Glutamatergic neuron (in vitro differentiated cells): Measurements from ENCODE around the gene KLHL17. TPM values are rescaled to one million over a fixed set of nuclear protein-coding genes. Genes with fewer than 3 reads are reported as not detected.

Experiments
- DNase-seq: peaks from one replicate; pipeline ENCODE4 v3.0.0; 2022
- H3K27ac Mint-ChIP-seq: one replicate; pipeline ENCODE4 v1.8.0; 2020; ENCODE audit warnings: mild to moderate bottlenecking, mixed read lengths, inconsistent platforms; ENCODE audit not compliant: unreplicated experiment
- H3K27me3 Mint-ChIP-seq: one replicate; pipeline ENCODE4 v1.8.0; 2020; ENCODE audit warnings: mild to moderate bottlenecking, moderate library complexity, mixed read lengths, inconsistent platforms; ENCODE audit not compliant: unreplicated experiment
- H3K36me3 Mint-ChIP-seq: one replicate; pipeline ENCODE4 v1.8.0; 2020; ENCODE audit warnings: mild to moderate bottlenecking, mixed read lengths, inconsistent platforms; ENCODE audit not compliant: unreplicated experiment
- H3K4me1 Mint-ChIP-seq: one replicate; pipeline ENCODE4 v1.8.0; 2020; ENCODE audit warnings: mild to moderate bottlenecking, low read depth, mixed read lengths, inconsistent platforms; ENCODE audit not compliant: unreplicated experiment
- H3K4me3 Mint-ChIP-seq: one replicate; pipeline ENCODE4 v1.8.0; 2020; ENCODE audit warnings: mild to moderate bottlenecking, mixed read lengths, inconsistent platforms; ENCODE audit not compliant: unreplicated experiment
- H3K9me3 Mint-ChIP-seq: one replicate; pipeline ENCODE4 v1.8.0; 2020; ENCODE audit warnings: mild to moderate bottlenecking, moderate library complexity, mixed read lengths, inconsistent platforms; ENCODE audit not compliant: unreplicated experiment
- total RNA-seq: library from RNA; stranded (reverse); fragmentation: NEBNext Ultra II Directional; extraction: Animal tissue kit (Norgen Biotek cat#: 25700); gene quantifications from one replicate; pipeline ENCODE4 v1.2.1, GENCODE V29; 2021; ENCODE audit not compliant: unreplicated experiment
- TF ChIP-seq, protein P1 (sequence below): fragments of 200-600 bp; sonication (generic); IDR thresholded peaks from one replicate; pipeline ENCODE4 v1.5.0; 2021; ENCODE audit not compliant: partially characterized antibody, unreplicated experiment

The KLHL17 gene
- total RNA-seq, 1 donor from 2014 or later, result 103 TPM

DNA sequence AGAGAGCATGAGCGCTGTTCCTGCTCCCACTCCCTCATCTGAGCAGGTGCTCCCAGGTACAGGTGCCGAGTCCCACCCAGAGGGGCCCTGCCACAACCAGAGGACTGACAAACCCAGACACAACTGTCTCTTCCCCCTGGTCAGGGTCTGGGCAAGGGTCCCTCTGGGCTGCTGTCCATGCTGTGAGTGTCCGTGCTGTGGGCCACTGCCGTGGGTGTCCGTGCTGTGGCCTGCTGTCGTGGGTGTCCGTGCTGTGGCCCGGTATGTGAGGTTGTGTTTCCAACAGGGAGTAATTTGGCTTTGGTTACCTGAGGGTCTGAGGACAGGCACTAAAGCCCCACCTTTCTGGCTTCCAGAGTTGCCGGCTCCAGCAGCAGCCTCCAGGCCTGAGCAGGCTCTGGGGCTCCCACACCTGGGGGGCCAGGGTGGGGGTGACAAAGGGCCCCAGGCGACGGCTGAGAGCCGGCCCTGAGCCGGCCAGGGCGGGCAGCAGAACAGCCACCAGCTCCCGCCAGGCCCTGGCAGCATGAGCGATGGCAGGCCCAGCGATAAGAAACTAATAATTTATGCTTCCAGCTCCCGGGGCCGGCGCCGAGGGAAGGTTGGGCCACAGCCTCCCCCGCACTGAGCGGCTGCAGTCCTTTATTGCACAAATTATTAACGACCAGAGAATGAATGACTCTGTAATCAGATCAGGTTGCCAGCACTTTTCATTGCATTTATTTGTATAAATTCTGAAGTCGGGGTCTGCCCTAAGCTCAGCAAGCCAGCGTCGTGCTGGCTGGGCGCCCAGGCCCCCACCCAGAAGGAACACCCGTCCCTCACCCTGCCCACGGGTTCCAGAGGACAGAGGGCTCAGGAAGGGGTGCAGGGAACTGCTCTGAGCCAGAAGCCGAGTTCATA is 44.0 kb upstream of the KLHL17 start:
- Mint-ChIP-seq H3K4me3 (no peak overlapping the region), H3K27me3 (peaks cover 20% of the 10 kb centered on the region), H3K27ac (no peak overlapping the region), H3K4me1 (peaks cover 18% of the 10 kb centered on the region), H3K36me3 (peaks cover 6% of the 10 kb centered on the region), H3K9me3 (peaks cover 16% of the 10 kb centered on the region)
- TF ChIP-seq, protein P1, sequence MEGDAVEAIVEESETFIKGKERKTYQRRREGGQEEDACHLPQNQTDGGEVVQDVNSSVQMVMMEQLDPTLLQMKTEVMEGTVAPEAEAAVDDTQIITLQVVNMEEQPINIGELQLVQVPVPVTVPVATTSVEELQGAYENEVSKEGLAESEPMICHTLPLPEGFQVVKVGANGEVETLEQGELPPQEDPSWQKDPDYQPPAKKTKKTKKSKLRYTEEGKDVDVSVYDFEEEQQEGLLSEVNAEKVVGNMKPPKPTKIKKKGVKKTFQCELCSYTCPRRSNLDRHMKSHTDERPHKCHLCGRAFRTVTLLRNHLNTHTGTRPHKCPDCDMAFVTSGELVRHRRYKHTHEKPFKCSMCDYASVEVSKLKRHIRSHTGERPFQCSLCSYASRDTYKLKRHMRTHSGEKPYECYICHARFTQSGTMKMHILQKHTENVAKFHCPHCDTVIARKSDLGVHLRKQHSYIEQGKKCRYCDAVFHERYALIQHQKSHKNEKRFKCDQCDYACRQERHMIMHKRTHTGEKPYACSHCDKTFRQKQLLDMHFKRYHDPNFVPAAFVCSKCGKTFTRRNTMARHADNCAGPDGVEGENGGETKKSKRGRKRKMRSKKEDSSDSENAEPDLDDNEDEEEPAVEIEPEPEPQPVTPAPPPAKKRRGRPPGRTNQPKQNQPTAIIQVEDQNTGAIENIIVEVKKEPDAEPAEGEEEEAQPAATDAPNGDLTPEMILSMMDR, result no peak
- DNase-seq, result peak; percentile 22

DNA sequence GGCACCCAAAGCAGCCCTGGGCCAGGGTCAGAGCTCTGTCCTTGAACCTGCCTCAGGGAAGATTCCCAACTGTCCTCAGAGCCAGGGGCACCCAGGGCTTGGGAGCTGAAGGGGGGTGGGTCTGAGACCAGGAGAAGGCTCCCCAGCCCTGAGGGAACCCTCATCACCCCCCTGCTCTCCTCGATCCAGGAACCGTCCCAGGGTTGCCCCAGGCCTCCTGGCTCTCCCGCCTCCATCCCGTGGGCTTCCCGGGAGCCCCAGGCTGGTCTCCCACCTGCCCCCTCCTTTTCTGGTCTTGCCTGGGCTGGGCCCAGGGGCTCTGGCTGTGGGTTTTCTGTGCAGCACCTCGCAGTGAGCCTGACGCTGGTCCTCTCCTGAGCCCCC is 43.3 kb upstream of the KLHL17 start:
- H3K36me3 Mint-ChIP-seq, result peaks cover 7% of the 10 kb centered on the region
- no peak overlapping the region for H3K4me3 Mint-ChIP-seq
- H3K9me3 Mint-ChIP-seq, result peaks cover 18% of the 10 kb centered on the region
- H3K27me3 Mint-ChIP-seq, result peaks cover 21% of the 10 kb centered on the region
- peak; percentile 23 for DNase-seq
- H3K27ac Mint-ChIP-seq, result no peak overlapping the region
- TF ChIP-seq, protein P1, result no peak
- H3K4me1 Mint-ChIP-seq, result peaks cover 19% of the 10 kb centered on the region

DNA sequence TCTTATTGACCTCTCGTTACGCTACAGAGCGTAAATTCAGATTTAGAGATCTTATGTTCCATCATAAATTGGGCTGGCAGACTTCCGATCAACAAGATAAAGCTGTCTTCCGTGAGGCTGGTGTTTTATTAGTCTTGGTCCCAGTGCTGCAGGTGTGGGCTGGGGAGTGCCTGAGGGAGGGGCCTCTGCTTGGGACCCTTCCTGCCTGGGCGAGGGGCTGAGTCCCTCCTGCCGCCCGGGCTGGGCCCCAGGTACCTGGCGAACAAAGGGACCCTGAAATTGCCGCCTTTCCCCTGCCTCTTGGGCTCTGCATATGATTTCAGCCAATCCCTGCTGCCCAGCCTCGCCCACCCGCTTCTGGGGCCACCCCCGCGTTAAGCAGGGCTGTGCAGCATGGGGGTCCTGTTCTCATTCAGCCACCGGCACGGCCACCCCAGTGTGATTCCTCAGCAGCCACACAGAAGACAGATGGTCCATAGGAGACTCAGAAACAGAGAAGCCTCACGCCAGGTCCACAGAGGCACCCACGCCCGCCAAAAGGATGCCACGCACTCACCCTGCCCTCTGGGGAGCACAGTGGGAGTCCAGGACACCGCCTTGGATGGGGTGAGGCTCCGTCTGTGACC is 42.8 kb upstream of the KLHL17 start:
- peaks cover 17% of the 10 kb centered on the region for H3K9me3 Mint-ChIP-seq
- peak; percentile 13 for DNase-seq
- H3K4me1 Mint-ChIP-seq, result peaks cover 14% of the 10 kb centered on the region
- H3K36me3 Mint-ChIP-seq, result peaks cover 7% of the 10 kb centered on the region
- H3K4me3 Mint-ChIP-seq, result no peak overlapping the region
- peaks cover 20% of the 10 kb centered on the region for H3K27me3 Mint-ChIP-seq
- no peak overlapping the region for H3K27ac Mint-ChIP-seq
- TF ChIP-seq, protein P1, result no peak

DNA sequence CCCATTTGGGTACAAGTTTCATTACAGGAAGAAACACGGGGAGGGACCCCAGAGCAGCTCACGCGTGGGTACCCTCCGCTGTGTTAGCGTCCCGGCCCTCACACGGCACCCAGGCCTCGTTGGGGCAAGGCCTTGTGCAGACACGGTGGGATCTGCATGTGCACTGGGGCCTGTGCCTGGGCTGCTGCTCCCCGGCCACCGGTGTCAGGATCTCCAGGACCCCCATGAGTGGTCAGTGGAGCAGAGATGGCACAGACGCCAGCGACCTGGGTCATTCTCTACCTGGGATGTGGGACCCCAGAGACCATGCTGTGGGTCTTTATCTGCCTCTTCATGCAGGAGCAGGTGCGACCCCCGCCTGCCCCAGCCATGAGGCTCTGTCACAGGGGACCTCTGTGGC is 42.0 kb upstream of the KLHL17 start:
- TF ChIP-seq, protein P1, result no peak
- H3K4me1 Mint-ChIP-seq, result peaks cover 14% of the 10 kb centered on the region
- peaks cover 7% of the 10 kb centered on the region for H3K36me3 Mint-ChIP-seq
- peak; percentile 11 for DNase-seq
- no peak overlapping the region for H3K27ac Mint-ChIP-seq
- peaks cover 25% of the 10 kb centered on the region for H3K27me3 Mint-ChIP-seq
- no peak overlapping the region for H3K4me3 Mint-ChIP-seq
- H3K9me3 Mint-ChIP-seq, result peaks cover 17% of the 10 kb centered on the region

DNA sequence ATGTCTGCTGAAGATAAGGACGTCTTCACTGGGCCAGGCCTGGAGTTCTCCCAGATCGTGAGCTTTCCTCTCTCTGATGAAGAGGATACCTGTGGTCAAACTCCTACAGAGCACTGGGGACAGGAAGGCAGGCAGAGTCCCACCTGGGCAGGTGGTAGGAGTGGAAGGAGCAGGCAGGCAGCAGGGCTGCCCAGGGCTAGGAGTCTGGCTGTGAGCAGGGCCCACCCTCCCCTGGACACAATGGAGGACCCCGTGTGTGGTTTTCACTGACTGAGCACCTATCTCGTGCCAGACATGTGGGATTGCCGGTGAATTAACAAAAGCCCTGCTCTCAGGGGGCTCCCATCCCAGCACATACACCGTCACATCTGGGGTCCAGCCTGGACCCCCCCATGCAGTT is 41.5 kb upstream of the KLHL17 start:
- peaks cover 14% of the 10 kb centered on the region for H3K4me1 Mint-ChIP-seq
- H3K4me3 Mint-ChIP-seq, result no peak overlapping the region
- peaks cover 7% of the 10 kb centered on the region for H3K36me3 Mint-ChIP-seq
- DNase-seq, result peak; percentile 12
- H3K9me3 Mint-ChIP-seq, result peaks cover 17% of the 10 kb centered on the region
- H3K27me3 Mint-ChIP-seq, result peaks cover 25% of the 10 kb centered on the region
- H3K27ac Mint-ChIP-seq, result no peak overlapping the region
- TF ChIP-seq, protein P1, result no peak
